ENCODE data around the gene SFR1.

SFR1 gene

DNA sequence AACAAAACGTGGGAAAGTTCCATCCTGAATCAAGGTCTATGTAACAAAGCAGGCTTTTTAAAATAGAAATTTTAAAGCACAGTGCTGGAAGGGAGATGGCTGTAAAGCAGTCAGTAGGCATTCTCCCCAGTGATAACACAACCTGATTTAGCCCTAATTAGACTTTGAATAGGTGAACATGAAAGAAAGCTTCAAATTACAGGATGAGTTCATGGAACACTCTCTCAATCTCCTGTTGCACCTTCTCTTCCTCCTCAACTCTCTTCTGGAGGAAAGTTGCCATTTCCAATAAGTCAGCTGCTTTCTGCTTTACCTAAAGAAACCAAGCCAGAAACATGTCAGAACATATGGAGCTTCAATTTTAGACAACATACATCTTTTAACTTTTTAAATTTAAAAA lies 20.1 kb downstream of the SFR1 start:
- TF ChIP-seq MAX (IDR thresholded peaks at IDR 0.05; ENCODE audit: low read depth, low read length) (no peak), POLR2A (IDR thresholded peaks at IDR 0.05; ENCODE audit: extremely low read depth, insufficient read length) (no peak), MYC (IDR thresholded peaks at IDR 0.05; ENCODE audit: low read depth, low read length) (no peak)
- TF ChIP-seq, protein P1, sequence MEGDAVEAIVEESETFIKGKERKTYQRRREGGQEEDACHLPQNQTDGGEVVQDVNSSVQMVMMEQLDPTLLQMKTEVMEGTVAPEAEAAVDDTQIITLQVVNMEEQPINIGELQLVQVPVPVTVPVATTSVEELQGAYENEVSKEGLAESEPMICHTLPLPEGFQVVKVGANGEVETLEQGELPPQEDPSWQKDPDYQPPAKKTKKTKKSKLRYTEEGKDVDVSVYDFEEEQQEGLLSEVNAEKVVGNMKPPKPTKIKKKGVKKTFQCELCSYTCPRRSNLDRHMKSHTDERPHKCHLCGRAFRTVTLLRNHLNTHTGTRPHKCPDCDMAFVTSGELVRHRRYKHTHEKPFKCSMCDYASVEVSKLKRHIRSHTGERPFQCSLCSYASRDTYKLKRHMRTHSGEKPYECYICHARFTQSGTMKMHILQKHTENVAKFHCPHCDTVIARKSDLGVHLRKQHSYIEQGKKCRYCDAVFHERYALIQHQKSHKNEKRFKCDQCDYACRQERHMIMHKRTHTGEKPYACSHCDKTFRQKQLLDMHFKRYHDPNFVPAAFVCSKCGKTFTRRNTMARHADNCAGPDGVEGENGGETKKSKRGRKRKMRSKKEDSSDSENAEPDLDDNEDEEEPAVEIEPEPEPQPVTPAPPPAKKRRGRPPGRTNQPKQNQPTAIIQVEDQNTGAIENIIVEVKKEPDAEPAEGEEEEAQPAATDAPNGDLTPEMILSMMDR (IDR thresholded peaks at IDR 0.05; ENCODE audit: low read depth, low read length) = no peak
- no peak for DNase-seq (ENCODE audit: low read depth)
- no peak overlapping the region for H3K4me3 ChIP-seq (ENCODE audit: low read depth, low read length)

DNA sequence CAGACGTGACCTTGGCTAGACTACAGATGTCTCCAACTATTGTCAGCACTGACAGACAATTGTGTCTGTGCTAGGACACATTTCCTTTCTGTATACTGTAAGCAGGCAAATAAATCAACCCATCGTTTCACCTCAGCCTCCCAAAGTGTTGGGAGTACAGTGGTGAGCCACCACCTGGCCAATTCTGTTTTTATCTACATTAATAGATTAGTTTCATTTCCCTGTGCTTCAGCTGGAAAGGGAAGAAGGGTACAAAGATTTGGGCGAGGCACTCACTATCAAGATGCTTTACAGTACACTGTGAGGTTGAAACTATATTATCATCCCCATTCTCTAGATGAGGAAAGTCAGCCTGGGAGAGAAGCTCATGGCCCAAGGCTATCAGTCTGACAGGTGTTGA lies 21.9 kb downstream of the SFR1 start:
- TF ChIP-seq POLR2A (IDR thresholded peaks at IDR 0.05; ENCODE audit: extremely low read depth, insufficient read length) = no peak
- TF ChIP-seq, protein P1 (IDR thresholded peaks at IDR 0.05; ENCODE audit: low read depth, low read length) = no peak
- no peak for TF ChIP-seq MYC (IDR thresholded peaks at IDR 0.05; ENCODE audit: low read depth, low read length)
- TF ChIP-seq MAX (IDR thresholded peaks at IDR 0.05; ENCODE audit: low read depth, low read length) = no peak
- no peak for DNase-seq (ENCODE audit: low read depth)
- no peak overlapping the region for H3K4me3 ChIP-seq (ENCODE audit: low read depth, low read length)

- DNase-seq (ENCODE audit: low read depth) = no peak
- TF ChIP-seq, protein P1 (IDR thresholded peaks at IDR 0.05; ENCODE audit: low read depth, low read length) = no peak
- TF ChIP-seq MYC (IDR thresholded peaks at IDR 0.05; ENCODE audit: low read depth, low read length) (no peak), POLR2A (IDR thresholded peaks at IDR 0.05; ENCODE audit: extremely low read depth, insufficient read length) (no peak), MAX (IDR thresholded peaks at IDR 0.05; ENCODE audit: low read depth, low read length) (no peak)
Observed at GRCh38 chr10:104144931-104145330, 23.0 kb downstream of the SFR1 start.

DNA sequence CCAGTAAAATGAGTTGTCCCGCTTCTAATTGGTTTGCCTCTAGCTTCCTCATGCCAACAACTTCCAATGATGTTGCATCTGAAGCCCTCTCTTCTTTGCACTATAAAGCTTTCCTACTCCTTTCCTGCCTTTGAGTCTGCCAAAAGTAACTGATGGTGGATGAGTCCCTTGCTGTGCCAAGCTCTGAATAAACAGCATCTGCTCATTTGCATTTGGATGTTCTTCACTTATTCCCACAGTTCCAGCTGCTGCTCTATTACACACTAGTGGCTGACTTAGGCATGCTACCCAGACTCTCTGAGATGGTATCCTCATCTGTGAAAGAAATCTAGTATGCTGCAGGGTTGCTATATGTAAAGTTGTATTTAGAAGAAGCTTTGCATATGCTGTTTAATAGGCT lies 24.9 kb downstream of the SFR1 start:
- TF ChIP-seq, protein P1 (IDR thresholded peaks at IDR 0.05; ENCODE audit: low read depth, low read length) = no peak
- TF ChIP-seq MYC (IDR thresholded peaks at IDR 0.05; ENCODE audit: low read depth, low read length) (no peak), POLR2A (IDR thresholded peaks at IDR 0.05; ENCODE audit: extremely low read depth, insufficient read length) (no peak), MAX (IDR thresholded peaks at IDR 0.05; ENCODE audit: low read depth, low read length) (no peak)
- H3K4me3 ChIP-seq (ENCODE audit: low read depth, low read length) = no peak overlapping the region
- no peak for DNase-seq (ENCODE audit: low read depth)

More at GRCh38 chr10:104144931-104145330, 23.0 kb downstream of the SFR1 start:
- H3K4me3 ChIP-seq (ENCODE audit: low read depth, low read length) = no peak overlapping the region

DNA sequence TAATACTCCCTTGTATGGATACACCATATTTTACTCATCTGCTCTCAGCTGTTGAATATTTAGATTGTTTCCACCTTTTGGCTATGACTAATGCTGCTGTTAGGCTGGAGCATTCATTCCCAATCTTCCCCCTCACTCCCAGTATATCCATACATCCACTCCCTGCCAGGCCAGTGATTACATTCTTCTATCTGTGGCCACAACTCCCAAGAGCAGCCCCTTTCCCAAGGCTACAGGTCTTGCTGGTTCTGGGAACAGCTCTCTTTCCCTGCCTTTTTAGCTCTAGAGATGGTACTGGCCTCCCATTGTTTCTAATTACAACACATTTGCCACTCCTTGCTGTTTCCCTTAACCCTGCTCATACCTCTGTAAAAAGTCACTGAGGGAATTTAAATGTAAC lies 28.2 kb downstream of the SFR1 start:
- no peak for TF ChIP-seq MAX (IDR thresholded peaks at IDR 0.05; ENCODE audit: low read depth, low read length)
- no peak for TF ChIP-seq MYC (IDR thresholded peaks at IDR 0.05; ENCODE audit: low read depth, low read length)
- TF ChIP-seq, protein P1 (IDR thresholded peaks at IDR 0.05; ENCODE audit: low read depth, low read length) = no peak
- no peak overlapping the region for H3K4me3 ChIP-seq (ENCODE audit: low read depth, low read length)
- no peak for DNase-seq (ENCODE audit: low read depth)

GRCh38 chr10:104151737-104152136 lies 29.8 kb downstream of the SFR1 start:
- TF ChIP-seq, protein P1 (IDR thresholded peaks at IDR 0.05; ENCODE audit: low read depth, low read length) = no peak
- TF ChIP-seq MAX (IDR thresholded peaks at IDR 0.05; ENCODE audit: low read depth, low read length) (no peak), MYC (IDR thresholded peaks at IDR 0.05; ENCODE audit: low read depth, low read length) (no peak), POLR2A (IDR thresholded peaks at IDR 0.05; ENCODE audit: extremely low read depth, insufficient read length) (no peak)
- no peak for DNase-seq (ENCODE audit: low read depth)
- no peak overlapping the region for H3K4me3 ChIP-seq (ENCODE audit: low read depth, low read length)
